K562 (cell line): ENCODE data around the gene HNF4A. TPM values are rescaled to one million over a fixed set of nuclear protein-coding genes. Genes with fewer than 3 reads are reported as not detected.
"Not testable (repeated sequence)": the region's sequence is repeated elsewhere in the genome, so short reads cannot be mapped to it uniquely, and the experiment has no call there.

Experiments
- ATAC-seq: fragments of 200-7000 bp; cut with Tn5 transposase; 3 replicates; pipeline ENCODE4 v1.9.1; 2020; ENCODE audit warnings: moderate library complexity
- BruUV-seq: library from RNA; stranded (reverse); fragments of 400-500 nt; replicated peaks from 2 replicates; lab custom pipeline; 2021; lab: Mats Ljungman, UMichigan
- CTCF ChIA-PET: fragments of 300-600 bp; formaldehyde crosslinking; extraction: SDS; loops from one replicate; lab custom pipeline; 2021; ENCODE audit warnings: low intra/inter-chr PET ratio; lab: Yijun Ruan, JAX
- POLR2A ChIA-PET: fragments of 300-600, 350-650 bp; sonication (Branson Sonifier 250); formaldehyde crosslinking; extraction: SDS; loops from one replicate; lab custom pipeline; 2021; ENCODE audit warnings: antibody characterized with exemption, inconsistent platforms; lab: Yijun Ruan, JAX
- DNase-seq, 4 experiments: peaks; one replicate each; pipeline versions ENCODE4 v3.0.0 to v3.0.0-alpha.2; 2011 to 2018; ENCODE audit warnings: low spot score in 3 of 4, mixed read lengths in 3 of 4; ENCODE audit errors: extremely low read depth in 1 of 4
- FAIRE-seq: peaks from 2 replicates; lab custom pipeline; 2011; peaks lifted over from hg19 to GRCh38; lab: Jason Lieb, UNC
- H2AFZ ChIP-seq: 2 replicates; pipeline ENCODE4 v1.6.0; 2011; ENCODE audit warnings: low read depth, low read length, control low read depth, inconsistent platforms
- H3K27ac ChIP-seq: fragments of 200-600 bp; 3 replicates; pipeline ENCODE4 v1.8.0; 2011; ENCODE audit warnings: low read depth, mild to moderate bottlenecking, control low read depth, inconsistent platforms, low read length, moderate library complexity, mixed read lengths; ENCODE audit errors: extremely low read depth
- H3K27me3 ChIP-seq, 2 experiments: fragments of 300-600 bp in 1 of 2; 2 replicates in 1 of 2; 3 replicates in 1 of 2; pipeline versions ENCODE4 v1.6.0 to v1.8.0; 2011; ENCODE audit warnings: inconsistent platforms in 2 of 2, low read length in 2 of 2, mild to moderate bottlenecking in 1 of 2, mixed read lengths in 1 of 2, moderate library complexity in 1 of 2; ENCODE audit not compliant: control insufficient read depth in 2 of 2, insufficient read depth in 2 of 2
- H3K36me3 ChIP-seq: fragments of 300-600 bp; 3 replicates; pipeline ENCODE4 v1.8.0; 2011; ENCODE audit warnings: mild to moderate bottlenecking, low read length, inconsistent platforms; ENCODE audit not compliant: control insufficient read depth, insufficient read depth
- H3K4me1 ChIP-seq, 2 experiments: fragments of 200-600 bp in 1 of 2; replicated peaks in 1 of 2; 2 replicates in 1 of 2; 3 replicates in 1 of 2; pipeline versions ENCODE4 v1.5.1 to v1.8.0; 2011; ENCODE audit warnings: inconsistent platforms in 2 of 2, low read length in 2 of 2, mild to moderate bottlenecking in 1 of 2, mixed read lengths in 1 of 2, moderate library complexity in 1 of 2; ENCODE audit not compliant: control insufficient read depth in 2 of 2, insufficient read depth in 2 of 2
- H3K4me2 ChIP-seq: 2 replicates; pipeline ENCODE4 v1.6.1; 2011; ENCODE audit warnings: low read length, control low read depth, inconsistent platforms, mixed read lengths; ENCODE audit not compliant: insufficient read depth
- H3K4me3 ChIP-seq: fragments of 200-600 bp; sonication (generic), shearing (Covaris generic); 2 replicates; pipeline ENCODE4 v1.5.1; 2016; ENCODE audit warnings: control low read depth, inconsistent platforms
- H3K79me2 ChIP-seq: fragments of 200-600 bp; 3 replicates; pipeline ENCODE4 v1.8.0; 2011; ENCODE audit warnings: low read length, inconsistent platforms; ENCODE audit not compliant: control insufficient read depth, insufficient read depth
- H3K9ac ChIP-seq, 2 experiments: 2 replicates each; pipeline versions ENCODE4 v1.6.0 to v1.6.1; 2011; ENCODE audit warnings: low read depth in 2 of 2, low read length in 2 of 2, control low read depth in 1 of 2, inconsistent platforms in 1 of 2, mild to moderate bottlenecking in 1 of 2, mixed read lengths in 1 of 2; ENCODE audit not compliant: insufficient read depth in 1 of 2
- H3K9me1 ChIP-seq: one replicate; pipeline ENCODE4 v1.6.0; 2011; ENCODE audit warnings: inconsistent platforms, mild to moderate bottlenecking, low read length, moderate library complexity; ENCODE audit not compliant: control insufficient read depth, insufficient read depth
- H3K9me3 ChIP-seq: replicated peaks from 2 replicates; pipeline ENCODE4 v1.5.1; 2011; ENCODE audit warnings: low read depth, low read length, inconsistent platforms; ENCODE audit not compliant: control insufficient read depth, insufficient read depth
- H4K20me1 ChIP-seq: replicated peaks from 2 replicates; pipeline ENCODE4 v1.6.1; 2011; ENCODE audit warnings: low read length, inconsistent platforms, mixed read lengths; ENCODE audit not compliant: control insufficient read depth, insufficient read depth
- EGR1 ChIP-seq: fragments of 450-650 bp; conservative IDR thresholded peaks from 2 replicates; pipeline ENCODE4 v1.6.1; 2017; ENCODE audit warnings: mild to moderate bottlenecking
- ETV1 ChIP-seq: fragments of 450-650 bp; conservative IDR thresholded peaks from 2 replicates; pipeline ENCODE4 v1.6.1; 2016; ENCODE audit warnings: missing genetic modification characterization, control low read depth, low read depth, missing compliant biosample characterization
- GATAD2A ChIP-seq: fragments of 450-650 bp; IDR thresholded peaks from 2 replicates; pipeline ENCODE4 v1.6.1; 2017
- MAFF ChIP-seq: IDR thresholded peaks from 2 replicates; pipeline ENCODE4 v1.6.1; 2012; ENCODE audit warnings: low read length, improper control_type of control experiment
- ZBTB7A ChIP-seq: IDR thresholded peaks from 2 replicates; pipeline ENCODE4 v1.6.1; 2011; ENCODE audit warnings: low read depth, mild to moderate bottlenecking, low read length, moderate library complexity, borderline replicate concordance; ENCODE audit not compliant: control insufficient read depth
- WGBS: fragments of 100-300 bp; shearing (Covaris generic); methylation state at CpG from one replicate; pipeline ENCODE4 v1.1.6; 2016; ENCODE audit warnings: low coverage, mixed read lengths; ENCODE audit not compliant: insufficient coverage; ENCODE audit errors: missing lambda C conversion rate; 5-methylcytosine and 5-hydroxymethylcytosine counted together
- in situ Hi-C: fragments of 300-500 bp; cut with MboI; formaldehyde crosslinking; loops from 4 replicates; pipeline ENCODE4 v1.15.0; 2018; ENCODE audit warnings: inconsistent platforms, mixed read lengths
- intact Hi-C: fragments of 100-400 bp; cut with micrococcal nuclease; formaldehyde crosslinking; loops from 2 replicates; pipeline ENCODE4 v1.14.2; 2022
- polyA plus RNA-seq, 8 experiments: library from polyadenylated mRNA; depleted of rRNA in 4 of 8; stranded (reverse) in 5 of 8; unstranded in 3 of 8; fragments of >200 nt; fragmentation: Nextera tagmentation in 2 of 8; fragmentation: Illumina TruSeq in 1 of 8; extraction: Ambion mirVana in 2 of 8; extraction: Trizol in 1 of 8; gene quantifications; 2 replicates each; pipeline versions ENCODE4 v1.2.1 to v1.2.3, GENCODE V29; 2011 to 2014; ENCODE audit warnings: inconsistent platforms in 1 of 8, missing spikeins in 1 of 8
- total RNA-seq, 7 experiments: library from RNA; depleted of rRNA in 6 of 7; stranded (reverse); fragments of >200 nt in 6 of 7; fragmentation: Illumina TruSeq in 2 of 7; extraction: Trizol in 2 of 7; gene quantifications; 2 replicates each; pipeline versions ENCODE4 v1.2.1 to v1.2.3, GENCODE V29; 2011 to 2021; ENCODE audit warnings: low replicate concordance in 1 of 7
- TF ChIP-seq, protein P1 (sequence below): fragments of 450-650 bp; formaldehyde crosslinking; conservative IDR thresholded peaks from 2 replicates; pipeline ENCODE4 v1.4.0; 2022; ENCODE audit warnings: mild to moderate bottlenecking, missing genetic modification characterization

The HNF4A gene
- total and polyA plus RNA-seq, 9 of the 15 experiments (the other 6 are each of a cell fraction or from before 2014, with no cell fraction given), result 0.03 to 0.27 (median 0.08) TPM; not detected in 5

DNA sequence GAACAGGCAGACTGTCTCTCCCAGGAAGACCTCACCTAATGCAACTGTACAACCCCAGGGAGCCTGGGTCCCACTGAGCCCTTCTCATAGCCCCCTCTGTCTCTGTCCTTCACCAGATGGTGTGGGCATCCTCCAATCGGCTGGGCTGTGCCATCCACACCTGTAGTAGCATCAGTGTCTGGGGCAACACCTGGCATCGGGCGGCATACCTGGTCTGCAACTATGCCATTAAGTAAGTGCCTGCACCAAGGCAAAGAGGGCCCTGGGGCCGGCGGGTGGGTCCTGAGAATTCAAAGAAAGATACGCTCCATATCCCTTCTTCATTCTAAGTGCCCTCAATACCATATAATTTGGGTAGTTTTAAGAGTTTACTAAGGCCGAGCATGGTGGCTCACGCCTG, 10.4 kb upstream of the HNF4A start (continued):
- TF ChIP-seq, protein P1, sequence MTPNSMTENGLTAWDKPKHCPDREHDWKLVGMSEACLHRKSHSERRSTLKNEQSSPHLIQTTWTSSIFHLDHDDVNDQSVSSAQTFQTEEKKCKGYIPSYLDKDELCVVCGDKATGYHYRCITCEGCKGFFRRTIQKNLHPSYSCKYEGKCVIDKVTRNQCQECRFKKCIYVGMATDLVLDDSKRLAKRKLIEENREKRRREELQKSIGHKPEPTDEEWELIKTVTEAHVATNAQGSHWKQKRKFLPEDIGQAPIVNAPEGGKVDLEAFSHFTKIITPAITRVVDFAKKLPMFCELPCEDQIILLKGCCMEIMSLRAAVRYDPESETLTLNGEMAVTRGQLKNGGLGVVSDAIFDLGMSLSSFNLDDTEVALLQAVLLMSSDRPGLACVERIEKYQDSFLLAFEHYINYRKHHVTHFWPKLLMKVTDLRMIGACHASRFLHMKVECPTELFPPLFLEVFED (CRISPR knock-in tag), result no peak
- TF ChIP-seq MAFF, result no peak
- no peak for TF ChIP-seq ZBTB7A
- no peak for TF ChIP-seq ETV1
- no peak for TF ChIP-seq EGR1
- no peak for TF ChIP-seq GATAD2A

DNA sequence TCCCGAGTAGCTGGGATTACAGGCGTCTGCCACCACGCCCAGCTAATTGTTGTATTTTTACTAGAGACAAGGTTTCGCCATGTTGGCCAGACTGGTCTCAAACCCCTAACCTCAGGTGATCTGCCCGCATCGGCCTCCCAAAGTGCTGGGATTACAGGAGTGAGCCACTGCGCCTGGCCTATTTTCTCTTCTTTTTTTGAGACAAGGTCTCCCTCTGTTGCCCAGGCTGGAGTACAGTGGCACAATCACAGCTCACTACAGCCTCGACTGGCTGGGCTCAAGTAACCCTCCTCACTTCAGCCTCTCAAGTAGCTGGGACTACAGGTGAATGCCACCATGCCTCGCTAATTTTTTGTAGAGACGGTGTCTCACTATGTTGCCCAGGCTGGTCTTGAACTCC, 9.6 kb upstream of the HNF4A start:
- H3K36me3 ChIP-seq, H3K4me1 ChIP-seq, H2AFZ ChIP-seq, H3K9ac ChIP-seq, in situ Hi-C loops, H3K4me2 ChIP-seq, H3K9me3 ChIP-seq, DNase-seq, H4K20me1 ChIP-seq, H3K79me2 ChIP-seq, H3K4me3 ChIP-seq, intact Hi-C loops, H3K27ac ChIP-seq, ATAC-seq, BruUV-seq, FAIRE-seq, H3K9me1 ChIP-seq, CTCF ChIA-PET: not testable (repeated sequence)
- POLR2A ChIA-PET, result interaction anchor here (0.6 to 1.3 kb wide), 2 partner anchors 10 to 142 kb away, joined by 3 read pairs; partner anchors contain the start of gene HNF4A
- 2% methylated on average over 10 of the region's 10 CpGs for WGBS
- H3K27me3 ChIP-seq, result peaks cover 17 to 39% of the 10 kb centered on the region in 2 experiments
